HuH-7.5 (cell line): ENCODE data around the gene ZSCAN5C.
"Not testable (repeated sequence)": the region's sequence is repeated elsewhere in the genome, so short reads cannot be mapped to it uniquely, and the experiment has no call there.

Source experiments
- DNase-seq: peaks from one replicate; pipeline ENCODE4 v3.0.0; 2011; ENCODE audit warnings: low spot score

The ZSCAN5C gene

DNA sequence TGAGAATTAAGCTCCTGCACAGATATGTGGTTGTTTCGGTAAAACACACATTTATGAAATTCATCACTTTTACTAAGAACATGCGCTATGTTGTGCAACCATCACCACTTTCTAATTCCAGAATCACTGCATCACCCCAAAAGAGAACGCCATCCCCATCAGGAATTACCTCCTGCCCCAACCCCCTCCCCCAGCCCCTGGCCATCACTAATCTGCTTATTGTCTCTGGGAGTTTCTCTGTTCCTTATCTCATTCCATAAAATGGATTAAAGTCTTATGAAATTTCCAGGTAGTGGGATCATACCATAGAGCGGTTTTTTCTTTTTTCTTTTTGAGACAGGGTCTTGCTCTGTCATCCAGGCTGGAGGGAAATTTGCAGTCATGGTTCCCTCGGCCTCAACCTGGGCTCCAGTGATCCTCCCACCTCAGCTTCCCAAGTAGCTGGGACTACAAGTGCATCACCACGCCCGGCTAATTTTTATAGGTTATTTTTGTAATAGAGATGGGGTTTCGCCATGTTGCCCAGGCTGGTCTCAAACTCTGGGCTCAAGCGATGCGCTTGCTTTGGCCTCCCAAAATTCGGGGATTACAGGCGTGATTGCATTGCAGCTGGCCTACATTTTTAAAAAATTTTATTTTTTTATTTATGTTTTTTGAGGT, 8.0 kb upstream of the ZSCAN5C start:
- DNase-seq: no peak

DNA sequence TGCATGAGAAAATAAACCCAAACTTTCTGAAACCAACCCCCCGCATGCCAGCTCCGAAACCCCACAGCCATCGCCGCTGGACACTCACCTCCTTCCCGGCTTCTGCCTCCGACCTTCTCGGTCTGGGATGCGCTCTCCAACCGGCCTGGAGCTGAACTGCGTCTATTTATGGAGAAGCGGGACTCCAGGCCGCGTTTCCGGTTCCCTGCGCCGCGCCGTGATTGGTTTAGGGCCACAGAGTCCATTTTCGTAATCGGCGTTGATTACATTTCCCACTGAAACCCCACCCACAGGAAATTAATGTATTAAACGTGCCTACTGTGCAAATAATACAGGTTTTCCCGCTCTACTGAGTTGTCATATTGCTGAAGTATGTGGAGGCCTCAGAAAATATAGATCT, 4.4 kb upstream of the ZSCAN5C start, which contains the start of gene ZSCAN5B:
Gene ZSCAN5B (minus strand): TSS at position 138 of the 400 bp plus-strand sequence. CDS start 4,731 bp downstream, outside the sequence.
- not testable (repeated sequence) for DNase-seq

DNA sequence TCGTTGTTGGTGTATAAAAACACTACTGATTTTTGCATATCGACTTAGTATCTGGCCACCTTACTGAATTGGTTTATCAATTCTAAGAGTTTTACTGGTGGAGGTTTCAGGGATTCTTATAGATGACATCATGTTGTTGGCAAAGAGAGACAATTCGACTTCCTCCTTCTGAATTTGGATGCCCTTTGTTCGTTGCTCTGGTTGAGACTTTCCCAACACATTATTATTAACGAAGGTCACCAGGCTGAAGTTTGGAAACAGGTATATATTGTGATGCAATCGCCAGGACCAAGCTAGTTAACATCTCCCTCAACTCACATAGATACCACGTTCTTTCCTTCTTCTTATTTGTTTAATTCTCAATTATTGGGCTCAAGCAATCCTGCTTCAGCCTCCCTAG, 2.4 kb upstream of the ZSCAN5C start:
- no peak for DNase-seq

DNA sequence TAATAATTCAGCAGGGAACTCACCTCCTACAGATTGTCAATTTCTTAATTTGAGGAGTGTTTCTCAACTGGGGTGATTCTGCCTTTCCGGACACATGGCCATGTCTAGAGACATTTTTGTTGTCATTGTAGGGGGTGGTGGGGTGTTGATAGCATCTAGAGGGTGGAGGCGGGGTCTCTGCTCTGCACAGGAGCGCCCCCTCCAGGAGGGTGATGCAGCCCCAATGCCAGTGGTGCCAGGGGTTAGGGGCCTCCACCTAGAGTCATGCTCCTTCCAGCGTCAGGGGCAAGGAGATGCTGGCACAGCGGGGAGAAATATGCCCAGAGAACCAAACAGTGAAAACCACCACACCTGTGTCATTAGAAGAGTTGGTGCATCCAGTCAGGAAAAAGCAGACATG, 5.5 kb downstream of the ZSCAN5C start:
- DNase-seq: not testable (repeated sequence)

DNA sequence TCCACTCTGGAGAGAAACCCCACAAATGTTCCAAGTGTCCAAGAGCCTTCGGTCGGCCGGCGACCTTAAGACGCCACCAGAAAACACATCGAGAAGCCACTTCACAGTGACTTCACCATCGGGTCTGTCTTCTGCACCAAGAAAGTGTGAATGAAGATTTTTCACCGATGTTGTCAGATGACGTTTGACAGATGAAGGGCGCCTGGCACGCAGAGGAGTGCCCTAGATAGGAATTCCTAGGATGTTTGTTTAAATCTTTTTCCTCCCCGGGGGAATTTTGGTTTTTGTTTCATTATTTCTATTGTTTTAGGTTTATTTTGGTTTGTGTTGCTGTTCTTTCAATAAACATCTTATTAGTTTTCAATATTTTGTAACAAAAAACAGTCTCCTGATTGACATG, 7.0 kb downstream of the ZSCAN5C start:
- DNase-seq: no peak

DNA sequence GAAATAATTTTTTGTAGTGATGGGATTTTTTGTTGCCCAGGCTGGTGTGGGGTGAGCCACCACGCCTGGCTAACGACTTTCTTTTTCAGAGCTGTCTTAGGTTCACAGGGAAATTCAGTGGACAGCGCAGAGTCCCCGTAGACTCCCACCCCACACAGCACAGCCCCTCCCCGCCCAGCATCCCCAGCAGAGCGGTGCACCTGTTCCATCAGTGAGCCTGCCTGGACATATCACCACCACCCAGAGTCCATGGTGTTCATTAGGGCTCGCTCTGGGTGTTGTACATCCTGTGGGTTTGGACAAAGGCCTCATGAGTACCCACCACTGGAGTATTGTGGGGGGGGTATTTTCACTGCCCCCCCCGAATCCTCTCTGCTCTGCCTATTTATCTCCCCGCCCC, 8.0 kb downstream of the ZSCAN5C start:
- DNase-seq: not testable (repeated sequence)

DNA sequence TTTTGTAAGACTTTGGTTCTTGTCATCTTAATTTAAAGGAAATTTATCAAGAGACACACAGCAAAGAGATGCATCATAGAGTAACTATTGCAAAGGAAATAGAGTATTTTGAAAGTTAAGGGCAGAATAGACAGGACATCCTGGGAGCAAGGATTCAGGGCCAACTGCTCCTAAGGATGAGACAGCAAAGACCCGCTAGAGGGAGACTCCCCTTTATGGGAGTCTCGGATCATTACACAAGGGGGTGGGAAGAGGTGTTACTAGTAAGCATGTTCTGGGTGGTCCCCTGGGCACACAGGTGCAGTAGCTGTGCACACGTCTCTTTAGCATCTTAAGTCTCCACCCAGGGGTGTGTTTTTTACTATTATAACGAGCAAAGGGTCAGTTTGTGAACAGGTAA, 9.6 kb downstream of the ZSCAN5C start:
- no peak for DNase-seq

DNA sequence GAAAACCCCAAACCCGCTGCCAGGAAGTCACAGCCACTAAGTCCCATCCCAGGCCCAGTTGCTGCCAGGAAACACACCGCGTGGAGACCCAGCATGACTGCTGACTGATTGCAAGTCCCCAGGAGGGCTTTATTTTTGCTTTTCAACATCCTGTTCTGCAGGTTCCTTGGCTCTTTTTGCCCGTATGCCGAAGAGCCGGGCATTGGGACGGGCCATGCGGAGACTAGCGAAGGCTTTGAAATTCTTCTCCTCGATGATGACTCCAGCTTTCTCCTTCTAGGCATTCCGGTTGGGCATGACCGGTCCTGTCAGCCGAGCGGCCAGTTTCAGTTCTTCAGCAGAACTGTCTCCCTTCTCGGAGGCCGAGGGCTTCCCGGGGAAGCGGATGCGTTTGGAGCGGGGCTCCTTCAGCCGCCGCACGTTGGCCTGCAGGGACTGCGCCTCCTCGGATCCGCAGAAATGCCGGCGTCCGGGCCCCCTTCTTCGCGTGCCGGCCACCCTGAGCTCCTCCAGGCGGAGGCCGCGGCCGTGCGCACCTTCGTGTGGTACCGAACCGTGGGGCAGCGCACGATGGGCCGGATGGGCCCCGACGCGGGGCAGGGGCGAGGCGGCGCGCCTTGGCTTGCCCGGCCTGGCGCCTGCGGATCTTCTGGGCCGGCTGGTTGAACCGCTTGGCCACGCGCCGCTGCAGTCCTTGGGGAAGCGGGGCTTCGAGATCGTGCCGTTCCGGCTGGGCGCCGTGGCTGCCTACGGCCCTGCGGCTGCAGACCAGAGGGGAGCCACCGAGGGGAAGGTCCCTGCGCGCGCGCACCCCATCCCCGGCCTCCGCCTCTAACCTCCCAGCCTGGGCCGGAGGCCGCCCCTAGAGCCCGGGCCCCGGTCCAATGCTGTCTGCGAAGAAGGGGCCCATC, 15.2 kb downstream of the ZSCAN5C start:
- DNase-seq: peak; percentile 38

DNA sequence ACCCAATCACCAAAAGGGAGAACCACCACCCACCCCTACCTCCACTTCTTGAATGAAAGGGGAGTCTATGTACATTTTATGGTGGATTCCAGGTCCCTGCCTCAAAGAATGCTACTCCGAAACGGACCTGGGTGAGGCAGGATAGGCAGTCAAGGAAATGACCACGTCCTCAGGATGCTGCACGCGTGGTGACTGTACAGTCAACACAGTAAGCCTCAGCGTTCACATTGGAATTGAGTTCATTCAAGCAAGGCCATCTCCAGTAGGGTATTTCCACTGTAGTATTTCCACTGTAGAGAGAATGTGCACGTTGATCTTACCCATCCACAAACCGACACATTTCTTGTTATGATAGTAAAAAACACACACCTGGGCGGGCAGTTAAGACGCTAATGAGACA, 16.9 kb downstream of the ZSCAN5C start:
- no peak for DNase-seq

DNA sequence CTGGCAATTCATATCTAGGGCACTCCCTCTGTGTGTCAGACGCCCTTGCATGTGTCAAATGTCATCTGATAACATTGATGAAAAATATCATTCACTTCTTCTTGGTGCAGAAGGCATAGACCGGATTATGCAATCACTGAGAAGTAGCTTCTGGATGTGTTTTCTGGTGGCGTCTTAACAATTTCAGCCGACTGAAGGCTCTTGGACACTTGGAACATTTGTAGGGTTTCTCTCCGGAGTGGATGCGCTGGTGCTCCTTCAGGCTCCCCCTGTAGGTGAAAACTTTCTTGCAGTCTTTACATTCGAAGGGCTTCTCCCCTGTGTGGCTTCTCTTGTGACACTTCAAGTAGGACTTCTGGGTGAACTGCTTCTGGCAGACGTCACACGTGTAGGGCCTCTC, 19.4 kb downstream of the ZSCAN5C start:
- DNase-seq: peak; percentile 60

DNA sequence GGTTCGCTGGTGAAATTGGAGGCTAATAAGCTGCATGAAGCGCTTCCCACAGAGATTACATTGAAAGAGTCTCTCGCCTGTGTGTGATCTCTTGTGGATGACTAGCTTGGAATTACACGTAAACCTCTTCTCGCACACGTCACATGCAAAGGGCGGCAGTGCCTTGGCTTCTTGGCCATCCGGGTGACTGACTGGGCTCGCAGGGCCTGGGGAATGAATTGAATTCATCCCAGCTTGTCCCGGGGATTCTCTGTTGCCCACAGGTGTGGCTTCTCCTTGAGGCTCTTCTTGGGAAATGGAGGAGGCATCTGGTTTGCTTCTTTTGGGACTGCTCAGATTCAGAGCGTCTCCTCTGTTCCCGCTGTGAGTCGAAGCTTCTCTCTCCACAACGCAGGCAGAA, 19.8 kb downstream of the ZSCAN5C start:
- DNase-seq: no peak

DNA sequence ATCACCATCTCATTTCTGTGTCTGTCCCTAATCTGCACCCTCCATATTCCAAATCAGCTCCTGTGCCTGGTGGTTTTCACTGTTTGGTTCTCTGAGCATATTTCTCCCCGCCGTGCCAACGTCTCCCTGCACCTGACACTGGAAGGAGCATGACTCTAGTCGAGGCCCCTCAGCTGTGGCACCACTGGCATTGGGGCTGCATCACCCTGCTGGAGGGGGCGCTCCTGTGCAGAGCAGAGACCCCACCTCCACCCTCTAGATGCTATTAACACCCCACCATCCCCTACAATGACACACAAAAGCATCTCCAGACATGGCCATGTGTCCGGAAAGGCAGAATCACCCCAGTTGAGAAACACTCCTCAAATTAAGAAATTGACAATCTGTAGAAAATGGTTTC, 20.8 kb downstream of the ZSCAN5C start:
- no peak for DNase-seq

DNA sequence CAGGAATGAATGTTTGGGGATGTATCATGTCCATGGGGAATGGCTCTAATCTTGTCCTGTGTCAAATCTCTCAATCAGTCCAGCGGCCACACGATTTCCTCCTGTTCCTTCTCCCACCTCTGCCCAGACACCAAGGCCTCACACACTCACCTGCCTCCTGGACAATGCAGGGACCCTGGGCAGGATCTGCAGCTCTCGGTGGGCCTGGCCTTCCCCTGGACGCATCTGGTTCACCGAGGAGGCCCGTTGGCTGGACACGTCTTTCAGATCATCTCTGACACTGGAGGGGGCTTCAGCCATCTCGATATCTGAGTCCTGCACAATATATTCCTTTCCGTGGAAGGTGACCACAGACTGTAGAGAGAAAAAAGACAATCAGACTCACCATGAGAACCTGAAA, 21.4 kb downstream of the ZSCAN5C start:
- DNase-seq: no peak

DNA sequence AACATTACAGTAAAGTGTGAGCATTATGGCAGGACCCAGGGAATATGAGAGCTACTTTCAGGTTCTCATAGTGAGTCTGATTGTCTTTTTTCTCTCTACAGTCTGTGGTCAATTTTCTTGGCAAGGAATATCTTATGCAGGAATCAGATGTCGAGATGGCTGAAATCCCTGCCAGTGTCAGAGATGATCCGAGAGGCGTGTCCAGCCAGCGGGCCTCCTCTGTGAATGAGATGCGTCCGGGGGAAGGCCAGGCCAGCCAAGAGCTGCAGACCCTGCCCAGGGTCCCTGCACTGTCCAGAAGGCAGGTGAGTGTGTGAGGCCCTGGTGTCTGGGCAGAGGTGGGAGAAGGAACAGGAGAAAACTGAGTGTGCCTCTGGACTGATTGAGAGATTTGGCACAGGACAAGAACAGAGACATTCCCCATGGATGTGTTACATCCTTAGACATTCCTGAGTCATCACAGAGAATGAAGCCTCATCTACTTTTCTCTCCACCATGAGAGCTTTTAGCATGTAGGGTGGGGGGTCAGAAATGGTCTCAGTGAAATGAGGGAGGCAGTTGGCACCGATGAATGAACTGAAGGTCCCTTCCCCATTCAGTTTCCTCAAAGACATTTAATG, 43.2 kb downstream of the ZSCAN5C start:
- DNase-seq: no peak

DNA sequence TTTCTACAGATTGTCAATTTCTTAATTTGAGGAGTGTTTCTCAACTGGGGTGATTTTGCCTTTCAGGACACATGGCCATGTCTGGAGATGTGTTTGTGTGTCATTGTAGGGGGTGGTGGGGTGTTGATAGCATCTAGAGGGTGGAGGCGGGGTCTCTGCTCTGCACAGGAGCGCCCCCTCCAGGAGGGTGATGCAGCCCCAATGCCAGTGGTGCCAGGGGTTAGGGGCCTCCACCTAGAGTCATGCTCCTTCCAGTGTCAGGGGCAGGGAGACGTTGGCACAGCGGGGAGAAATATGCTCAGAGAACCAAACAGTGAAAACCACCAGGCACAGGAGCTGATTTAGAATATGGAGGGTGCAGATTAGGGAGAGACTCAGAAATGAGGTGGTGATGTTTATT, 43.7 kb downstream of the ZSCAN5C start:
- DNase-seq: not testable (repeated sequence)

DNA sequence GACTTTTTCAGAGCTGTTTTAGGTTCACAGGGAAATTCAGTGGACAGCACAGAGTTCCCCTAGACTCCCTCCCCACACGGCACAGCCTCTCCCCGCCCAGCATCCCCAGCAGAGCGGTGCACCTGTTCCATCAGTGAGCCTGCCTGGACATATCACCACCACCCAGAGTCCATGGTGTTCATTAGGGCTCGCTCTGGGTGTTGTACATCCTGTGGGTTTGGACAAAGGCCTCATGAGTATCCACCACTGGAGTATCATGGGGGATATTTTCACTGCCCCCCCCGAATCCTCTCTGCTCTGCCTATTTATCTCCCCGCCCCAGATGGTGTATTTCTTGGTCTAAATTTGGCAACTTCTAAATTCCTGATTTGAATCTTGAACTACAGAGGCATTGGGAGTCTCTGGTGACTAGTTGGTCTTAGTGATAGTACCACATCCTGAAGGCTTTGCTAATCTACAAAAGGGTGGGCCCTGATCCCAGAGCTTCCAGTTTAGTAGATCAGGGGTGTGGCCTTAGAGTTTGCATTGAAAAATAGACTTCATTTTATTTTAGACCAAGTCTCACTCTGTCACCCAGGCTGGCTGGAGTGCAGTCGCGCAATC, 46.8 kb downstream of the ZSCAN5C start:
- not testable (repeated sequence) for DNase-seq

DNA sequence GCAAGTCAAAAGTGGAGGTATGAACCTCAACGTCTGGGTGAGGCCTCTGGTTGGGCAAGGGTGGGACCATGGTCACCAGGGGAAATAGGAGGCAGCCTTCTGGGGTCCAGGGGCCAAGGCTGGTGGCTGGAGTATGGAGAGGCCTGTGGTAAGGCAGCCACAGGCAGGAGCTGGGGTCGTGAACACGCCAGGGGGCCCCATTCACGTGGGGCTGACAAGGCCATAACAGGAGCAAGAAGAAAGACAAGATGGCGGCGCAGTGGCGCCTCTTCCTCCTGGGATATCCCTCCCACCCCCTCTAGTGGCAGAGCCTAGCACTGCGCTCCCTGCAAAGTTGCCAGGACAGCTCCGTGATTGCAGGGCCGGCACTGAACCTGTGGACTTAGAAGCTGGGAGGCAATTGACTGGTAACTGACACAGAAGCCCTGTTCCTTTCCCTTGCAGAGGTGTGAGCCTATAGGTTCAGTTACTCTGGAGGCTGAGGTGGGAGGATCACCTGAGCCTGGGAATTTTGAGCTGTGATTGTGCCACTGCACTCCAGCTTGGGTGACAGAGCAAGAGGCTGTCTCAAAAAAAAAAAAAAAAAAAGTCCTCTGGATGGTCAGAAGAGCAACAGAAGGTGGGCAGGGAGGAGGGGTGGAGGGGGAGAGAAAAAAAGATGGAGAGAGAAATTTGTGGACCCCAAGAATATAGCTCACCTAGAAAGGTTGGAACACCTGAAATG, 50.8 kb downstream of the ZSCAN5C start:
- DNase-seq: peak; percentile 86

DNA sequence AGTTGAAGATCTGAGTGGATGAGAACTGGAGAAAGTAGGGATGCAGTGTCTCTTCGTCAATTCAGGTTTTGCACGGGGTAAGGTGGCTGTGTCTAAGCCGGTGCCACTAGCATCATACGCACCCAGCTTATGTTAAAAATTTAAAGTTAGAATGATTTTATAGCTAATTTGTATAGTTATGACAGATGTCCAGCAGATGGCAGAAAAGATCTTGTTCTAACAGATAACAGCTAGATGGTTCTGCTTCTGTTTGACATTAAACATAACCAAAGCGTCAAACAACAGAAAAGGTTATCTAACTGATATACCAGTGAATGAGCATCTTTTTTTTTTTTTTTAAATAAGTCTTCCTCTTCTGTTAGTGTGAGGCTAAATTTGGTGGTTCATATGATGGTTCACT, 51.7 kb downstream of the ZSCAN5C start:
- DNase-seq: peak; percentile 37

DNA sequence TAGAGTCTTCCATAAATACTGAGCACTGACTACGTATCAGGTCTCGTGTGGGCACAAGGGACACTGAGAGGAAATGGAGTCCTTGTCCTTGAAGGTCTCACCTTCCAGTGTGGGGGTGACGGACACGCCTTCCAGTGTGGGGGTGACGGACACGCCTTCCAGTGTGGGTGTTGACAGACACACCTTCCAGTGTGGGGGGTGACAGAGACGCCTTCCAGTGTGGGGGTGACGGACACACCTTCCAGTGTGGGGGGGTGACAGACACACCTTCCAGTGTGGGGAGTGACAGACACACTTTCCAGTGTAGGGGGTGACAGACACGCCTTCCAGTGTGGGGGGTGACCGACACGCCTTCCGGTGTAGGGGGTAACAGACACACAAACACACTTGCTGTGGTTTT, 56.2 kb downstream of the ZSCAN5C start:
- DNase-seq: no peak
